A549 (cell line): ENCODE measurements around the gene LRRC4C.

ENCODE experiments used
- CTCF ChIP-seq: fragments of >200 bp; sonication (Bioruptor Twin); formaldehyde crosslinking; IDR thresholded peaks from 3 replicates; pipeline ENCODE4 v1.5.1; 2016
- EP300 ChIP-seq, 2 experiments: fragments of >200 bp; sonication (Bioruptor Twin); formaldehyde crosslinking; IDR thresholded peaks; 2 replicates in 1 of 2; 3 replicates in 1 of 2; pipeline ENCODE4 v1.6.1; 2016 to 2017
- HOXA7 ChIP-seq: fragments of 250-450 bp; sonication (Bioruptor Pico); IDR thresholded peaks from 2 replicates; pipeline ENCODE4 v1.5.0; 2020; ENCODE audit warnings: mild to moderate bottlenecking, moderate library complexity
- KDM1A ChIP-seq: fragments of 200-600 bp; sonication (generic); IDR thresholded peaks from 2 replicates; pipeline ENCODE4 v1.6.1; 2016; ENCODE audit warnings: low read depth, mild to moderate bottlenecking
- MAFK ChIP-seq: fragments of 450-650 bp; IDR thresholded peaks from 2 replicates; pipeline ENCODE4 v1.6.1; 2014; ENCODE audit not compliant: partially characterized antibody
- MAX ChIP-seq: IDR thresholded peaks from 2 replicates; pipeline ENCODE4 v1.6.1; 2012
- RCOR1 ChIP-seq: fragments of 150-350 bp; IDR thresholded peaks from 2 replicates; pipeline ENCODE4 v1.6.1; 2014; ENCODE audit warnings: antibody characterized with exemption, low read length, low read depth
- SMC3 ChIP-seq: fragments of >200 bp; sonication (Bioruptor Twin); formaldehyde crosslinking; IDR thresholded peaks from 3 replicates; pipeline ENCODE4 v1.6.1; 2018; ENCODE audit warnings: inconsistent platforms
- USF2 ChIP-seq: fragments of 450-650 bp; IDR thresholded peaks from 2 replicates; pipeline ENCODE4 v1.6.1; 2014; ENCODE audit warnings: antibody characterized with exemption
- ZFP36 ChIP-seq: fragments of 450-650 bp; IDR thresholded peaks from 2 replicates; pipeline ENCODE4 v1.6.1; 2014; ENCODE audit warnings: borderline replicate concordance; ENCODE audit not compliant: partially characterized antibody
- TF ChIP-seq, protein P1 (sequence below): fragments of 150-350 bp; IDR thresholded peaks from 2 replicates; pipeline ENCODE4 v1.6.1; 2014; ENCODE audit warnings: low read depth, mild to moderate bottlenecking, low read length

- TF ChIP-seq MAX (no peak), KDM1A (no peak), EP300 (IDR thresholded peaks at IDR 0.05) (no peak), USF2 (no peak), ZFP36 (no peak), CTCF (no peak), HOXA7 (CRISPR knock-in tag) (no peak), RCOR1 (no peak), MAFK (no peak), SMC3 (no peak)
- TF ChIP-seq, protein P1, sequence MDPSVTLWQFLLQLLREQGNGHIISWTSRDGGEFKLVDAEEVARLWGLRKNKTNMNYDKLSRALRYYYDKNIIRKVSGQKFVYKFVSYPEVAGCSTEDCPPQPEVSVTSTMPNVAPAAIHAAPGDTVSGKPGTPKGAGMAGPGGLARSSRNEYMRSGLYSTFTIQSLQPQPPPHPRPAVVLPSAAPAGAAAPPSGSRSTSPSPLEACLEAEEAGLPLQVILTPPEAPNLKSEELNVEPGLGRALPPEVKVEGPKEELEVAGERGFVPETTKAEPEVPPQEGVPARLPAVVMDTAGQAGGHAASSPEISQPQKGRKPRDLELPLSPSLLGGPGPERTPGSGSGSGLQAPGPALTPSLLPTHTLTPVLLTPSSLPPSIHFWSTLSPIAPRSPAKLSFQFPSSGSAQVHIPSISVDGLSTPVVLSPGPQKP = no peak
These were observed 507.0 kb downstream of the LRRC4C start for GRCh38 chr11:40952479-40952878.
